Measurements from ENCODE around the gene PCED1B.

- TF ChIP-seq POLR2A (IDR thresholded peaks at IDR 0.05) (no peak), CTCF (IDR thresholded peaks at IDR 0.05) (no peak)
Observed at GRCh38 chr12:47073951-47074350, 5.5 kb upstream of the PCED1B start.
